ENCODE measurements around the gene MATN3. TPM values are rescaled to one million over a fixed set of nuclear protein-coding genes. Genes with fewer than 3 reads are reported as not detected.

MATN3 gene
- total RNA-seq, 1 donor from 2014 or later, result 0.22 TPM

GRCh38 chr2:20054931-20055330 lies 42.5 kb upstream of the MATN3 start:
- intact Hi-C loops (cut with micrococcal nuclease), result no loop called here
- H3K4me3 ChIP-seq, result no peak overlapping the region
- TF ChIP-seq CTCF (IDR thresholded peaks at IDR 0.05; ENCODE audit: borderline replicate concordance), result no peak
- DNase-seq, result no peak
- no peaks in the 10 kb centered on the region for H3K9me3 ChIP-seq (replicated peaks)
- H3K36me3 ChIP-seq, result no peaks in the 10 kb centered on the region
- no peaks in the 10 kb centered on the region for H3K27me3 ChIP-seq (ENCODE audit: low read depth)
- no peak overlapping the region for H3K27ac ChIP-seq (replicated peaks)
- H3K4me1 ChIP-seq, result peaks cover 27% of the 10 kb centered on the region

- TF ChIP-seq CTCF (IDR thresholded peaks at IDR 0.05; ENCODE audit: borderline replicate concordance), result no peak
- DNase-seq, result no peak
- Histone ChIP-seq H3K9me3 (replicated peaks) (no peaks in the 10 kb centered on the region), H3K36me3 (no peaks in the 10 kb centered on the region), H3K27me3 (ENCODE audit: low read depth) (no peaks in the 10 kb centered on the region), H3K4me1 (peaks cover 35% of the 10 kb centered on the region), H3K4me3 (no peak overlapping the region), H3K27ac (replicated peaks) (no peak overlapping the region)
- intact Hi-C loops (cut with micrococcal nuclease), result no loop called here
Observed at GRCh38 chr2:20054119-20054518, 41.7 kb upstream of the MATN3 start.

- no peak for TF ChIP-seq CTCF (IDR thresholded peaks at IDR 0.05; ENCODE audit: borderline replicate concordance)
- Histone ChIP-seq H3K27me3 (ENCODE audit: low read depth) (no peaks in the 10 kb centered on the region), H3K4me1 (peaks cover 48% of the 10 kb centered on the region), H3K27ac (replicated peaks) (peak overlapping the region; percentile 99), H3K9me3 (replicated peaks) (no peaks in the 10 kb centered on the region), H3K36me3 (no peaks in the 10 kb centered on the region), H3K4me3 (peak overlapping the region; percentile 88)
- DNase-seq, result peak; percentile 66
- intact Hi-C loops (cut with micrococcal nuclease), result no loop called here
Observed at GRCh38 chr2:20052861-20053281, 40.4 kb upstream of the MATN3 start.

GRCh38 chr2:20052229-20052851 lies 39.9 kb upstream of the MATN3 start:
- Histone ChIP-seq H3K9me3 (replicated peaks) (no peaks in the 10 kb centered on the region), H3K27ac (replicated peaks) (peak overlapping the region; percentile 99), H3K27me3 (ENCODE audit: low read depth) (no peaks in the 10 kb centered on the region), H3K4me1 (peaks cover 51% of the 10 kb centered on the region), H3K4me3 (peak overlapping the region; percentile 88), H3K36me3 (no peaks in the 10 kb centered on the region)
- no peak for DNase-seq
- no peak for TF ChIP-seq CTCF (IDR thresholded peaks at IDR 0.05; ENCODE audit: borderline replicate concordance)
- intact Hi-C loops (cut with micrococcal nuclease), result no loop called here

- Histone ChIP-seq H3K4me3 (peak within 1 kb of the TSS; percentile 88), H3K27ac (replicated peaks) (peak within 1 kb of the TSS; percentile 99), H3K27me3 (ENCODE audit: low read depth) (no peaks in the 10 kb centered on the region), H3K4me1 (peaks cover 56% of the 10 kb centered on the region), H3K36me3 (no peaks in the 10 kb centered on the region), H3K9me3 (replicated peaks) (no peaks in the 10 kb centered on the region)
- peak; percentile 51 for TF ChIP-seq CTCF (IDR thresholded peaks at IDR 0.05; ENCODE audit: borderline replicate concordance)
- intact Hi-C loops (cut with micrococcal nuclease), result no loop called here
- peak; percentile 97 for DNase-seq
Observed at GRCh38 chr2:20051532-20052228, 39.2 kb upstream of the MATN3 start, which contains the start of gene LAPTM4A. TSS of gene LAPTM4A (minus strand) at chr2:20051628. CDS start at chr2:20051520, 108 bp downstream.

Measured in left ventricle myocardium inferior (tissue), 1 donor.